Nephron (organoid): ENCODE results near the gene FAM114A2.

Source experiments
- H3K27ac Mint-ChIP-seq, 3 experiments: 2 replicates each; pipeline ENCODE4 v1.8.0; 2020; ENCODE audit warnings: mixed read lengths in 3 of 3, mild to moderate bottlenecking in 2 of 3, moderate library complexity in 1 of 3
- H3K27me3 Mint-ChIP-seq: 2 replicates; pipeline ENCODE4 v1.8.0; 2021; ENCODE audit warnings: low read depth, mild to moderate bottlenecking, moderate library complexity, mixed read lengths
- H3K36me3 Mint-ChIP-seq: 2 replicates; pipeline ENCODE4 v1.8.0; 2020; ENCODE audit warnings: low read depth, mixed read lengths
- H3K4me1 Mint-ChIP-seq: 2 replicates; pipeline ENCODE4 v1.8.0; 2020; ENCODE audit warnings: mixed read lengths
- H3K4me3 Mint-ChIP-seq, 3 experiments: 2 replicates each; pipeline ENCODE4 v1.8.0; 2020; ENCODE audit warnings: mild to moderate bottlenecking in 3 of 3, mixed read lengths in 3 of 3, moderate library complexity in 2 of 3
- H3K9me3 Mint-ChIP-seq: 2 replicates; pipeline ENCODE4 v1.8.0; 2020; ENCODE audit warnings: mixed read lengths
- CTCF ChIP-seq, 3 experiments: fragments of 200-600 bp; sonication (generic); IDR thresholded peaks; one replicate each; pipeline ENCODE4 v1.5.0; 2021; ENCODE audit warnings: antibody characterized with exemption in 3 of 3; ENCODE audit not compliant: unreplicated experiment in 3 of 3

FAM114A2 gene

GRCh38 chr5:153970496-153970895, 68.2 kb downstream of the FAM114A2 start:
- no peaks in the 10 kb centered on the region for H3K9me3 Mint-ChIP-seq
- H3K4me3 Mint-ChIP-seq: no peak overlapping the region
- no peaks in the 10 kb centered on the region for H3K36me3 Mint-ChIP-seq

GRCh38 chr5:153969563-153969895, 69.2 kb downstream of the FAM114A2 start:
- no peak overlapping the region for H3K27ac Mint-ChIP-seq
- no peak overlapping the region for H3K4me3 Mint-ChIP-seq
- TF ChIP-seq CTCF (IDR thresholded peaks at IDR 0.05; ENCODE audit: unreplicated experiment in 3 of 3): no peak
- no peaks in the 10 kb centered on the region for H3K9me3 Mint-ChIP-seq
- H3K27me3 Mint-ChIP-seq: peaks cover 4% of the 10 kb centered on the region
- H3K36me3 Mint-ChIP-seq: no peaks in the 10 kb centered on the region
- H3K4me1 Mint-ChIP-seq: peaks cover 5% of the 10 kb centered on the region

More at GRCh38 chr5:153970496-153970895, 68.2 kb downstream of the FAM114A2 start:
- no peak overlapping the region for H3K27ac Mint-ChIP-seq
- no peak for TF ChIP-seq CTCF (IDR thresholded peaks at IDR 0.05; ENCODE audit: unreplicated experiment in 3 of 3)
- peaks cover 9% of the 10 kb centered on the region for H3K27me3 Mint-ChIP-seq
- H3K4me1 Mint-ChIP-seq: peaks cover 5% of the 10 kb centered on the region

- Mint-ChIP-seq H3K36me3 (no peaks in the 10 kb centered on the region), H3K4me1 (peaks cover 5% of the 10 kb centered on the region), H3K9me3 (no peaks in the 10 kb centered on the region), H3K27me3 (peaks cover 4% of the 10 kb centered on the region), H3K27ac (no peak overlapping the region), H3K4me3 (no peak overlapping the region)
- no peak for TF ChIP-seq CTCF (IDR thresholded peaks at IDR 0.05; ENCODE audit: unreplicated experiment in 3 of 3)
These were observed 69.7 kb downstream of the FAM114A2 start for GRCh38 chr5:153968761-153969562.

GRCh38 chr5:153964880-153965645, 73.6 kb downstream of the FAM114A2 start:
- Mint-ChIP-seq H3K36me3 (no peaks in the 10 kb centered on the region), H3K9me3 (no peaks in the 10 kb centered on the region), H3K4me1 (peaks cover 1% of the 10 kb centered on the region), H3K27me3 (no peaks in the 10 kb centered on the region), H3K4me3 (peak overlapping the region in 2 of 3 experiments; percentile 44 to 64), H3K27ac (no peak overlapping the region)
- peak; percentile 92 to 97 (median 94) for TF ChIP-seq CTCF (IDR thresholded peaks at IDR 0.05; ENCODE audit: unreplicated experiment in 3 of 3)

GRCh38 chr5:153964191-153964879, 74.4 kb downstream of the FAM114A2 start:
- no peak overlapping the region for H3K4me3 Mint-ChIP-seq
- no peak overlapping the region for H3K27ac Mint-ChIP-seq
- no peak for TF ChIP-seq CTCF (IDR thresholded peaks at IDR 0.05; ENCODE audit: unreplicated experiment in 3 of 3)
- H3K27me3 Mint-ChIP-seq: no peaks in the 10 kb centered on the region
- H3K4me1 Mint-ChIP-seq: peaks cover 7% of the 10 kb centered on the region
- no peaks in the 10 kb centered on the region for H3K9me3 Mint-ChIP-seq
- no peaks in the 10 kb centered on the region for H3K36me3 Mint-ChIP-seq
